ENCODE results near the gene TSPAN12. TPM values are rescaled to one million over a fixed set of nuclear protein-coding genes. Genes with fewer than 3 reads are reported as not detected.

Gene TSPAN12
- total and polyA plus RNA-seq, 2 of the 4 experiments (the other 2 are of a cell fraction) = 0.36 to 0.72 TPM

- Histone ChIP-seq H4K5ac (ENCODE audit: low read depth, low read length) (peak overlapping the region; percentile 58; the same call in 1 of the 2 replicates), H2AK5ac (ENCODE audit: low read depth, low read length) (no peak overlapping the region), H2BK5ac (ENCODE audit: low read depth, low read length, poor library complexity, severe bottlenecking) (no peak overlapping the region), H3K23ac (ENCODE audit: low read depth, low read length) (0 out of 2 replicates have a peak overlapping the region, but pooled peaks have one; percentile 51), H3K4me3 (ENCODE audit: insufficient read depth, low read depth, low read length) (no peak overlapping the region), H3K14ac (replicated peaks; ENCODE audit: low read depth, low read length) (no peak overlapping the region), H3K79me1 (ENCODE audit: low read depth in 1 of 2, low read length in 2 of 2) (no peaks in the 10 kb centered on the region), H4K8ac (ENCODE audit: low read depth in 2 of 2, low read length in 2 of 2) (no peak overlapping the region; a peak in 1 of 4 replicates), H2BK120ac (ENCODE audit: low read depth, low read length) (no peak overlapping the region), H3K4ac (ENCODE audit: low read depth, low read length) (no peak overlapping the region), H2AFZ (replicated peaks; ENCODE audit: low read length, poor library complexity) (no peak overlapping the region), H2BK20ac (ENCODE audit: low read depth, low read length) (no peak overlapping the region), H3K56ac (ENCODE audit: extremely low read depth, insufficient read depth, low read length) (no peak overlapping the region), H3K9ac (ENCODE audit: low read depth, low read length) (no peak overlapping the region), H3K9me1 (ENCODE audit: insufficient read depth, low read length) (0 out of 2 replicates have a peak, but pooled peaks cover 5% of the 10 kb centered on the region), H3K4me1 (ENCODE audit: control insufficient read depth, insufficient read depth, low read length) (peaks cover 2% of the 10 kb centered on the region; the same call in 1 of the 2 replicates), H3K9me3 (ENCODE audit: control insufficient read depth, insufficient read depth, low read length) (no peaks in the 10 kb centered on the region), H3K4me2 (ENCODE audit: low read depth, low read length) (no peak overlapping the region), H2AK9ac (replicated peaks; ENCODE audit: low read depth, low read length, poor library complexity) (no peak overlapping the region), H4K20me1 (ENCODE audit: insufficient read depth, low read length) (no peaks in the 10 kb centered on the region), H2BK15ac (ENCODE audit: low read depth, low read length) (no peak overlapping the region), H3K27ac (ENCODE audit: insufficient read depth, low read length) (no peak overlapping the region), H3K18ac (ENCODE audit: low read depth, low read length) (no peak overlapping the region), H3K27me3 (ENCODE audit: control insufficient read depth, insufficient read depth, low read length) (no peaks in the 10 kb centered on the region), H3K36me3 (ENCODE audit: control insufficient read depth, insufficient read depth, low read length) (peaks cover 6% of the 10 kb centered on the region; the same call in 1 of the 2 replicates), H4K91ac (ENCODE audit: insufficient read depth, low read depth, low read length) (no peak overlapping the region)
- CTCF ChIA-PET = no interaction called here
- no TSS peak for BruUV-seq (replicated peaks)
- ATAC-seq (ENCODE audit: low read depth) (no peak), DNase-seq (no peak)
- in situ Hi-C loops (cut with MboI; ENCODE audit: low sequenced_read_pairs) = no loop called here
- 70% methylated on average over 2 of the region's 4 CpGs; no CpG with 5 or more reads in 1 of the 2 experiments for WGBS, 2 experiments (ENCODE audit: extremely low coverage in 2 of 2, insufficient read length in 1 of 2)
- dilution Hi-C loops (cut with HindIII; ENCODE audit: low sequenced_read_pairs, unreplicated experiment) = no loop called here
- intact Hi-C loops (cut with micrococcal nuclease) = loop anchor here (5.0 kb wide), 1 partner anchor 313 kb away; no protein-coding TSS in a partner anchor
- POLR2A ChIA-PET (ENCODE audit: unreplicated experiment) = no interaction called here
- TF ChIP-seq, protein P1, sequence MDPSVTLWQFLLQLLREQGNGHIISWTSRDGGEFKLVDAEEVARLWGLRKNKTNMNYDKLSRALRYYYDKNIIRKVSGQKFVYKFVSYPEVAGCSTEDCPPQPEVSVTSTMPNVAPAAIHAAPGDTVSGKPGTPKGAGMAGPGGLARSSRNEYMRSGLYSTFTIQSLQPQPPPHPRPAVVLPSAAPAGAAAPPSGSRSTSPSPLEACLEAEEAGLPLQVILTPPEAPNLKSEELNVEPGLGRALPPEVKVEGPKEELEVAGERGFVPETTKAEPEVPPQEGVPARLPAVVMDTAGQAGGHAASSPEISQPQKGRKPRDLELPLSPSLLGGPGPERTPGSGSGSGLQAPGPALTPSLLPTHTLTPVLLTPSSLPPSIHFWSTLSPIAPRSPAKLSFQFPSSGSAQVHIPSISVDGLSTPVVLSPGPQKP (IDR thresholded peaks at IDR 0.05; ENCODE audit: borderline replicate concordance, low read depth, low read length) = no peak
- TF ChIP-seq POLR2A (IDR thresholded peaks at IDR 0.05; ENCODE audit: low read depth, low read length) (no peak), RAD21 (IDR thresholded peaks at IDR 0.05; ENCODE audit: low read length) (no peak), CHD1 (IDR thresholded peaks at IDR 0.05; ENCODE audit: low read depth, low read length) (no peak), NFE2L2 (IDR thresholded peaks at IDR 0.05; ENCODE audit: low read depth, low read length) (no peak), MXI1 (IDR thresholded peaks at IDR 0.05; ENCODE audit: borderline replicate concordance, low read depth, low read length) (no peak), FOS (IDR thresholded peaks at IDR 0.05; ENCODE audit: low read depth, low read length) (no peak), CTCF (conservative IDR thresholded peaks at IDR 0.05; ENCODE audit: low read depth, low read length) (no peak), MAZ (IDR thresholded peaks at IDR 0.05; ENCODE audit: borderline replicate concordance, low read depth, low read length) (no peak), CEBPB (IDR thresholded peaks at IDR 0.05; ENCODE audit: low read depth, low read length) (no peak), BHLHE40 (IDR thresholded peaks at IDR 0.05; ENCODE audit: low read depth, low read length) (no peak), RFX5 (IDR thresholded peaks at IDR 0.05; ENCODE audit: low read depth, low read length) (no peak), MAFK (IDR thresholded peaks at IDR 0.05; ENCODE audit: low read depth, low read length) (no peak), RCOR1 (IDR thresholded peaks at IDR 0.05; ENCODE audit: insufficient replicate concordance, low read length) (no peak), SMC3 (IDR thresholded peaks at IDR 0.05; ENCODE audit: low read depth, low read length) (no peak)
- TF ChIP-seq, protein P2, sequence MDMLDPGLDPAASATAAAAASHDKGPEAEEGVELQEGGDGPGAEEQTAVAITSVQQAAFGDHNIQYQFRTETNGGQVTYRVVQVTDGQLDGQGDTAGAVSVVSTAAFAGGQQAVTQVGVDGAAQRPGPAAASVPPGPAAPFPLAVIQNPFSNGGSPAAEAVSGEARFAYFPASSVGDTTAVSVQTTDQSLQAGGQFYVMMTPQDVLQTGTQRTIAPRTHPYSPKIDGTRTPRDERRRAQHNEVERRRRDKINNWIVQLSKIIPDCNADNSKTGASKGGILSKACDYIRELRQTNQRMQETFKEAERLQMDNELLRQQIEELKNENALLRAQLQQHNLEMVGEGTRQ (IDR thresholded peaks at IDR 0.05; ENCODE audit: low read depth, low read length) = no peak
Observed at GRCh38 chr7:120794106-120794729, 63.7 kb downstream of the TSPAN12 start.
